CD4-positive, alpha-beta T cell (primary cell): ENCODE measurements around the gene ANKRD40. TPM values are rescaled to one million over a fixed set of nuclear protein-coding genes. Genes with fewer than 3 reads are reported as not detected.
A peak's percentile ranks its signal among the peaks of the same experiment; 100 is the strongest.

Experiments used
- ATAC-seq: fragments of 200-7000 bp; cut with Tn5 transposase; one replicate; pipeline ENCODE4 v1.10.0; 2022; ENCODE audit warnings: mild to moderate bottlenecking; ENCODE audit not compliant: poor library complexity
- CTCF ChIA-PET: fragments of 350-600 bp; sonication (Branson Sonifier 250); formaldehyde crosslinking; loops from one replicate; lab custom pipeline; 2021; ENCODE audit warnings: antibody characterized with exemption, inconsistent platforms; lab: Charles Lee
- POLR2A ChIA-PET: fragments of 350-600 bp; sonication (Branson Sonifier 250); formaldehyde crosslinking; loops from one replicate; lab custom pipeline; 2021; ENCODE audit warnings: antibody characterized with exemption, inconsistent platforms; lab: Charles Lee
- DNase-seq, 14 experiments: peaks; one replicate each; pipeline ENCODE4 v3.0.0-alpha.2; 2013 to 2020; ENCODE audit warnings: mixed read lengths in 2 of 14
- H3K27ac ChIP-seq, 2 donors: one replicate each; pipeline versions ENCODE4 v1.5.1 to v1.7.0; 2013; ENCODE audit warnings: low read length in 2 of 2, low read depth in 1 of 2, mild to moderate bottlenecking in 1 of 2
- H3K27me3 ChIP-seq, 2 experiments: 1 replicate in 1 of 2; 2 replicates in 1 of 2; pipeline versions ENCODE4 v1.6.1 to v1.7.0; 2013; ENCODE audit warnings: low read length in 2 of 2, control low read depth in 1 of 2, mild to moderate bottlenecking in 1 of 2, moderate library complexity in 1 of 2; ENCODE audit not compliant: insufficient read depth in 2 of 2, control insufficient read depth in 1 of 2
- H3K36me3 ChIP-seq: one replicate; pipeline ENCODE4 v1.6.1; 2013; ENCODE audit warnings: low read length, control low read depth; ENCODE audit not compliant: insufficient read depth
- H3K4me1 ChIP-seq: one replicate; pipeline ENCODE4 v1.6.1; 2013; ENCODE audit warnings: low read length, control low read depth; ENCODE audit not compliant: insufficient read depth
- H3K4me3 ChIP-seq: one replicate; pipeline ENCODE4 v1.5.1; 2013; ENCODE audit warnings: mild to moderate bottlenecking, low read length, moderate library complexity
- H3K9me3 ChIP-seq, 2 experiments: 1 replicate in 1 of 2; 2 replicates in 1 of 2; pipeline versions ENCODE4 v1.6.1 to v1.7.0; 2013; ENCODE audit warnings: low read length in 2 of 2, mild to moderate bottlenecking in 2 of 2, control low read depth in 1 of 2, moderate library complexity in 1 of 2; ENCODE audit not compliant: control insufficient read depth in 1 of 2, insufficient read depth in 1 of 2
- H3K27ac Mint-ChIP-seq: one replicate; pipeline ENCODE4 v1.8.0; 2020; ENCODE audit warnings: mixed read lengths
- H3K27me3 Mint-ChIP-seq: one replicate; pipeline ENCODE4 v1.8.0; 2021; ENCODE audit warnings: mixed read lengths
- H3K36me3 Mint-ChIP-seq: one replicate; pipeline ENCODE4 v1.8.0; 2021; ENCODE audit warnings: low read depth, mixed read lengths
- H3K4me1 Mint-ChIP-seq: one replicate; pipeline ENCODE4 v1.8.0; 2021; ENCODE audit warnings: low read depth, mixed read lengths
- H3K4me3 Mint-ChIP-seq: one replicate; pipeline ENCODE4 v1.8.0; 2020; ENCODE audit warnings: mild to moderate bottlenecking, mixed read lengths
- H3K9me3 Mint-ChIP-seq: one replicate; pipeline ENCODE4 v1.8.0; 2020; ENCODE audit warnings: mixed read lengths
- intact Hi-C, 2 experiments: fragments of 100-400 bp; cut with DNase I in 1 of 2; cut with micrococcal nuclease in 1 of 2; formaldehyde crosslinking; loops; one replicate each; pipeline versions ENCODE4 v1.15.1 to v1.9.0; 2023 to 2025; cut with DNase I, micrococcal nuclease
- total RNA-seq, 174 experiments: library from RNA in 2 of 174; stranded (reverse) in 2 of 174; gene quantifications; one replicate each; pipeline ENCODE4 v1.2.3 and lab custom pipeline; 2021 to 2026
- TF ChIP-seq, protein P1 (sequence below): fragments of 200-600 bp; IDR thresholded peaks from one replicate; pipeline ENCODE4 v1.8.0; 2022; ENCODE audit warnings: antibody characterized with exemption, mild to moderate bottlenecking

Gene ANKRD40
- total RNA-seq, 2 experiments from 2014 or later = 22.8 to 24.0 TPM

DNA sequence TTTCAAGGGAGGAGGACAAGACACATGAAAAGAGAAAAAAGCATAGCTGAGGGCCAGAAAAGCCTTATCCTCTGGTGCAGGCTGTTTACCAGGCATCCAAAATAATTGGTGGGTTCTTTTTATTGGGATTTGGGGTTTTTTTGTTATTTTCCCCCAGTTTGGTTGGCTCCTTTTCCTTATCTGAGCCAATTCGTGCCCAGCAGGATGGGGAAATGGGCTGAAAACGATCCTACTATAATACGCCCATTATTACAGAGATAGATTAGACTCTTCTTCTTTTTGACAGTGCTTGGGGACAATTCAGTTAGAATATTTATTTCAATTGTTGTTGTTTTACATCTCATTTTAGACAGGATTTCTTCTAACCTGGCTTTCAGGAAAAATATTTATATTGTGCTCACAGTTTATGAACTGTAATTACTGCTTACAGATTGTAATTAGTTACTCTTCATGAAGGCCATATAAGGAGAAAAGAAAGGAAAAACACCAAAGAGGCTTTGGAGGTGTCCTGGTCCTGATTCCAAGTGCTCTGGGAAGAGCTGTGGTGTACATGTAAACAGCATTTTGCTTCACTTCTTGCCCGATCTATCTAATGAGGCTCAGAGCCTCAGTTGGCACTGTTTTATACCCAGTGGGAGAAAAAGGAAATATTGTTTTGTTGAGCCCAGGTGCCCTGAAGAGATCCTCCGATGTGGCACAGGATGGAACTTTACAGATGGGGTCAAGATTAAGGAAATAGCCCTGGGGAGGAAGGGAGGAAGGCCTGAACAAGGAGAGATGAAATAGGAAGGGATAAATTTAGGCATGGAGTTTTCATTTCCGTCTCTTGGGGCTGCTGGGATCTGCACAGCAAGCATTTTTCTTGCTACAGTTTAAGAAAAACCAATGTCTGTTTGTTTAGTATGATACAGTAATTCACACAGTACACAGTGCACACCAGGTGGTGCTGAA lies 611 bp upstream of the ANKRD40 start:
- no peaks in the 10 kb centered on the region for H3K27me3 ChIP-seq
- H3K4me3 ChIP-seq = peak overlapping the region; percentile 75
- DNase-seq (peak in 1 of 14 experiments; percentile 32), ATAC-seq (peak; percentile 4)
- Mint-ChIP-seq H3K4me1 (peaks cover 40% of the 10 kb centered on the region), H3K36me3 (peaks cover 30% of the 10 kb centered on the region), H3K4me3 (peak overlapping the region; percentile 99), H3K27ac (peak overlapping the region; percentile 97), H3K9me3 (no peaks in the 10 kb centered on the region), H3K27me3 (no peaks in the 10 kb centered on the region)
- H3K27ac ChIP-seq = peak overlapping the region; percentile 84 to 95
- peaks cover 3% of the 10 kb centered on the region for H3K36me3 ChIP-seq
- peaks cover 40% of the 10 kb centered on the region for H3K4me1 ChIP-seq
- ChIA-PET POLR2A (interaction anchor here (0.6 to 4.2 kb wide), 8 partner anchors 10 to 445 kb away, joined by 3 to 82 read pairs (median 4); partner anchors contain the start of genes LRRC59, LUC7L3, NME1 and TOB1), CTCF (interaction anchor here (1.2 kb wide), 1 partner anchor 13 kb away, joined by 3 read pairs; no protein-coding TSS in a partner anchor)
- H3K9me3 ChIP-seq = no peaks in the 10 kb centered on the region
- TF ChIP-seq, protein P1, sequence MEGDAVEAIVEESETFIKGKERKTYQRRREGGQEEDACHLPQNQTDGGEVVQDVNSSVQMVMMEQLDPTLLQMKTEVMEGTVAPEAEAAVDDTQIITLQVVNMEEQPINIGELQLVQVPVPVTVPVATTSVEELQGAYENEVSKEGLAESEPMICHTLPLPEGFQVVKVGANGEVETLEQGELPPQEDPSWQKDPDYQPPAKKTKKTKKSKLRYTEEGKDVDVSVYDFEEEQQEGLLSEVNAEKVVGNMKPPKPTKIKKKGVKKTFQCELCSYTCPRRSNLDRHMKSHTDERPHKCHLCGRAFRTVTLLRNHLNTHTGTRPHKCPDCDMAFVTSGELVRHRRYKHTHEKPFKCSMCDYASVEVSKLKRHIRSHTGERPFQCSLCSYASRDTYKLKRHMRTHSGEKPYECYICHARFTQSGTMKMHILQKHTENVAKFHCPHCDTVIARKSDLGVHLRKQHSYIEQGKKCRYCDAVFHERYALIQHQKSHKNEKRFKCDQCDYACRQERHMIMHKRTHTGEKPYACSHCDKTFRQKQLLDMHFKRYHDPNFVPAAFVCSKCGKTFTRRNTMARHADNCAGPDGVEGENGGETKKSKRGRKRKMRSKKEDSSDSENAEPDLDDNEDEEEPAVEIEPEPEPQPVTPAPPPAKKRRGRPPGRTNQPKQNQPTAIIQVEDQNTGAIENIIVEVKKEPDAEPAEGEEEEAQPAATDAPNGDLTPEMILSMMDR = no peak
- intact Hi-C loops = loop anchor here (1.0 to 10.0 kb wide), 4 partner anchors 11 to 459 kb away; partner anchors contain the start of genes ABCC3 (in 1 of the 2), EME1 (in 1 of the 2), LUC7L3 (in 1 of the 2) and MRPL27 (in 1 of the 2)

DNA sequence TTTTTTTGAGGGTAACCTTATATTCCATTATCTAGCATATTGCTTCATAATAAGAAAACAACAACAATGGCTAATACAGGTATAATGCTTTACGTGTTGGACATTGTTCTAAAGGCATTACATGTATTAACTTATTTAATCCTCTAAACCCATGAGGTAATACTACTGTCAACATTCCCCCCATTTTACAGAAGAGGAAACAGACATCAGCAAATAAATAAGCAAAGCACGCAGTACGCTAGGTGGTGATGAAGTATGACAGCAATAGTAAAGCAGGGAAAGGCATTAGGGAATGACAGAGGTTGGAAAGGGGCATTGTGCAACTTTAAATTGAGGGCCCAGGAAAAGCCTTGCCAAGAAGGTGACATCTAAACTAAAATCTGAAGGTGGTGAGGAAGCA lies 4.6 kb downstream of the ANKRD40 start:
- Histone ChIP-seq H3K27ac (no peak overlapping the region), H3K4me1 (peaks cover 25% of the 10 kb centered on the region), H3K27me3 (no peaks in the 10 kb centered on the region), H3K36me3 (peaks cover 34% of the 10 kb centered on the region), H3K9me3 (no peaks in the 10 kb centered on the region), H3K4me3 (no peak overlapping the region)
- H3K4me3 Mint-ChIP-seq = peak overlapping the region; percentile 7
- no peaks in the 10 kb centered on the region for H3K9me3 Mint-ChIP-seq
- ChIA-PET POLR2A (no interaction called here), CTCF (interaction anchor here (0.7 to 1.0 kb wide), 2 partner anchors 21 to 223 kb away, joined by 3 to 4 read pairs; no protein-coding TSS in a partner anchor)
- no peaks in the 10 kb centered on the region for H3K27me3 Mint-ChIP-seq
- ATAC-seq (no peak), DNase-seq (no peak)
- peak overlapping the region; percentile 69 for H3K27ac Mint-ChIP-seq
- intact Hi-C loops = loop anchor here in 1 of 2 experiments (10.0 kb wide), 1 partner anchor 328 kb away; the partner anchor contains the start of genes EME1 and MRPL27
- TF ChIP-seq, protein P1 = no peak
- H3K4me1 Mint-ChIP-seq = peaks cover 41% of the 10 kb centered on the region
- peaks cover 77% of the 10 kb centered on the region for H3K36me3 Mint-ChIP-seq

DNA sequence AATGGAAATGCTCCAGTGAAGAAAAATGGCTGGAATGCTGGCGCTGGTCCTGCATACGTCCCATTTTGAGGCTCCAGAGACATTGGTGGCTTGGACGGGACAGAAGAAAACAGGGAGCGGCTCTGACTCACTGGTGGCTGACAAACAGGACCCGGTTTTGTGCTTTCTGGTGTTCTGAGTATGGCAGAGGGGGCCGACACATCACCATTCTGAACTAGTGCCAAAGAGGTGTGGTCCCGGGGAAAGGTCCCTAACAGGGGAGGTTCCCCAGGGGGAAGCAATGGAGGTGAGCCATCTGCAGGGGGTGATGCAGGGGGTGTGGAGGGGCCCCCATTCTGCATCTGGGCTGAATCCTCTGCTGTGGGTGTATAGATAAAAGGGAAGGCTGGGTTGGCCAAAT lies 8.3 kb downstream of the ANKRD40 start:
- Histone ChIP-seq H3K4me1 (peaks cover 8% of the 10 kb centered on the region), H3K27me3 (no peaks in the 10 kb centered on the region), H3K27ac (no peak overlapping the region), H3K4me3 (no peak overlapping the region), H3K36me3 (peaks cover 71% of the 10 kb centered on the region), H3K9me3 (no peaks in the 10 kb centered on the region)
- TF ChIP-seq, protein P1 = no peak
- no peaks in the 10 kb centered on the region for H3K27me3 Mint-ChIP-seq
- peaks cover 92% of the 10 kb centered on the region for H3K36me3 Mint-ChIP-seq
- no peak overlapping the region for H3K27ac Mint-ChIP-seq
- H3K4me1 Mint-ChIP-seq = peaks cover 37% of the 10 kb centered on the region
- ATAC-seq = no peak
- no peak for DNase-seq
- no peaks in the 10 kb centered on the region for H3K9me3 Mint-ChIP-seq
- intact Hi-C loops = loop anchor here in 1 of 2 experiments (5.0 kb wide), 4 partner anchors 43 to 222 kb away; partner anchors contain the start of genes ABCC3, RSAD1 and SPATA20
- no peak overlapping the region for H3K4me3 Mint-ChIP-seq
- CTCF ChIA-PET = no interaction called here
- POLR2A ChIA-PET = no interaction called here
